NCI-H187 treated with DMSO at 0.1 percent for 48 hours (cell line): ENCODE results near the gene CCDC32.
"Not testable (repeated sequence)": the region's sequence is repeated elsewhere in the genome, so short reads cannot be mapped to it uniquely, and the experiment has no call there.

ENCODE experiments used
- DNase-seq: peaks from one replicate; lab custom pipeline; 2025; lab: John Stamatoyannopoulos, UW

The CCDC32 gene, protein sequence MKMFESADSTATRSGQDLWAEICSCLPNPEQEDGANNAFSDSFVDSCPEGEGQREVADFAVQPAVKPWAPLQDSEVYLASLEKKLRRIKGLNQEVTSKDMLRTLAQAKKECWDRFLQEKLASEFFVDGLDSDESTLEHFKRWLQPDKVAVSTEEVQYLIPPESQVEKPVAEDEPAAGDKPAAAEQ

DNA sequence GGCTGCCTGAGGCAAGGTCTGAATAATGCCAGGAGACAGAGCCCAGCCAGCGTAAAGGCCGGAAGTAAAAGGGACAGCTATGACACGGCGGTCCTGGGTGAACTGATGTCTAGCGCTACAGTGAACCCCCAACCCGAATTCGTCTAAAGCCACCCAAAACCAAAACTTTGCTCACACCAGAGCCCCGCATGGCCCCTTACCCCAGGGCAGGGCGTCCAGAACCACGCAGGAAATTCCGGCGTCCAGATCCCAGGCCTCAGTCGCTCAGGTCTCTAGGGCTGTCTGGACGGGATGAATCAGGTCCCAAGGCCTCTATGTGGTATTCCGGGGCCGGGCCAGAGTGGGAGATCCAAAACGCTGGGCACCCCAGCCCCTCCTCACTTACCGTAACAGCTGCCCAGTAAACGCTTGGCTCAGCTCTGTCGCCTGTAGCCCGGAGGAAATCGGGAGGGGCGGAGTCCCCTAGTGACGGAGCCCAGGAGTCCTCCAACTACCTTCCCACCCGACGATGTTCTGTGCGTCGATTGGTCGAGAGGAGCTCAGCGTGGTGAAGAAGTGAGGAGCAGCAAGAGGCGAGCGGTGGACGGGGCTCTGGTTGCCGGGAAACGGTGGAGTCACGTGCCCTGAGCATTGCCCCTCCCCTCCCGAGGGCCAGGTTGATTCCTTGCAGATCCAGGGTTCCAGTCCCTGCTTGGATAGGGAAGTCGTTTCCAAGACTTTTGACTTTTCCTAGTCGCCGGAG is at the start of gene CCDC32:
TSS of gene CCDC32 (minus strand) at position 452 of the 742 bp plus-strand sequence. CDS start 2,027 bp downstream, outside the sequence.
- peak; percentile 87 for DNase-seq

DNA sequence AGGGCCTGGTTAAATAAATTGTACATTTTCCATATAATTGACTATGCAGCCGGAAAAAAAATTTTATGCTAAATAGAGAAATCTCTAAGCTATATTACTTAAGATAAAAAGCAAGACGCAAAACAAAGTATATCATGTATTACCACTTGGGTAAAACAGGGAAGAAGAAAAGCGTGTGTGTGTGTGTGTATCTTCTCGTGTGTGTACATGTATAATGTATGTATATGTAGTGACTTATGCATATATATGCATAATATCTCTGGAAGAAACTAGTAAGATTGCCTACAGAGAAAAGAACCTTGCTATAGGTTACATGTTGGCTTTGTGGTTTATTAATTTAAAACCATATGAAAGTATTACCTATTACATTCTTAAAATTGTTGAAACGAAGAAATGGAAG is 48.2 kb upstream of the CCDC32 start:
- no peak for DNase-seq

GRCh38 chr15:40603935-40604334 is 39.1 kb upstream of the CCDC32 start:
- DNase-seq = no peak

DNA sequence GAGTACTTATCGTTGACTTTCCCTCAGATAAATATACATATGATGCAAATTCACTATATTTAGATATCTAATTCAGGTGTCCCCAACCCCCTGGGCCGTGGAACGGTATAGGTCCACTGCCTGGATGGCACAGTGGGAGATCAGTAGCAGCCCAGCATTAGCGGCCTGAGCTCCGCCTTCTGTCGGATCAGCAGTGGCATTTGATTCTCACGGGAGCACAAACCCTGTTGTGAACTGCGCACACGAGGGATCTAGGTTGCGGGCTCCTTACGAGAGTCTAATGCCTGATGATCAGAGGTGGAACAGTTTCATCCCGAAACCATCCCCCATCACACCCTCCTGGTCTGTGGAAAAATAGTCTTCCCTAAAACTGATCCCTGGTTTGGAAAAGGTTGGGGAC is 36.1 kb upstream of the CCDC32 start:
- DNase-seq = no peak

DNA sequence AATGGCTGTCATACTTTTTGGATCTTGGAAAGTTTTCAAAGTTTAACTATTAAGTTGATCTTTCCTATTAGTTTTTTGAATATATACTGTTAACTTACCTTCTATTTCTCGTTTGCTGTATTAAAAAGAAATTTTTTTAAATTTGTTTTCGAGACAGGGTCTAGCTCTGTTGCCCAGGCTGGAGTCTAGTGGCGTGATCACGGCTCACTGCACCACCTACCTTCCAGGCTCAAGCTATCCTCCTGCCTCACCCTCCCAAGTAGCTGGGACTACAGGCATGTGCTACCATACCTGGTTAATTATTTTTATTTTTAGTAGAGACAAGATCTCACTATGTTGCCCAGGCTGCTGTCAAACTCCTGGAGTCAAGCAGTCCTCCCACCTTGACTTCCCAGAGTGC is 33.8 kb upstream of the CCDC32 start:
- DNase-seq = no peak

GRCh38 chr15:40598126-40598525 is 33.3 kb upstream of the CCDC32 start:
- DNase-seq = no peak

DNA sequence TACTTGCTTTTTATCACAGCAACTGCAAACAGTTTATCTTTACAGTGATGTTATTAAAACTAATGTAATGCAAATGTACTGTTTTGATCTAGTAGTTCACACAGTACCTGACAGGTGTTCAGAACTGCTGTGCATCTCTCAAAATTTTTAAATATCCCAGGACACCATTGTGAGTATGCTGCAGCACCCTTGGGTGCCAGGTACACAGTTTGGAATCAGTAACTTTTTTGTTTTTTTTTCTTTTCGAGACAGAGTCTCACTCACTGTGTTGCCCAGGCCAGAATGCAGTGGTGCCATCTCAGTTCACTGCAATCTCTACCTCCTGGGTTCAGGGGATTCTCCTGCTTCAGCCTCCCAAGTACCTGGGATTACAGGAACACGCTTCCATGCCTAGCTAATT is 32.2 kb upstream of the CCDC32 start:
- DNase-seq = no peak

DNA sequence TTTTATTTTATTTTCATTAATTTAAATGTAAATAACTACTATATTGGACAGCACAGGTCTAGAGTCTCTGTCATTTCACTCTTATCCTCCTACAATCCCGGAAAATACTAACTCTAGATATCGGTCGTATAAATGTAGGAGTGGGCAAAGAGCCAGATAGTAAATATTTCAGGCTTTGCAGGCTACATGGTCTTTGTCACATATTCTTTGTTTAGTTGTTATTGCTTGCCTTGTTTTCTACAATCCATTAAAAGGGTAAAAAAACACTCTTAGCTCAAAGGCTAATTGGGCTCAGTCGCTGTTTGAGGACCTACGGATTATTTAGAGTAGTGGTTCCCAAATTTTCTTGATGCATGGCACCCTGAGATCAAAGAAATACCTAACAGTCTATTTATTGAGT is 30.9 kb upstream of the CCDC32 start:
- no peak for DNase-seq

DNA sequence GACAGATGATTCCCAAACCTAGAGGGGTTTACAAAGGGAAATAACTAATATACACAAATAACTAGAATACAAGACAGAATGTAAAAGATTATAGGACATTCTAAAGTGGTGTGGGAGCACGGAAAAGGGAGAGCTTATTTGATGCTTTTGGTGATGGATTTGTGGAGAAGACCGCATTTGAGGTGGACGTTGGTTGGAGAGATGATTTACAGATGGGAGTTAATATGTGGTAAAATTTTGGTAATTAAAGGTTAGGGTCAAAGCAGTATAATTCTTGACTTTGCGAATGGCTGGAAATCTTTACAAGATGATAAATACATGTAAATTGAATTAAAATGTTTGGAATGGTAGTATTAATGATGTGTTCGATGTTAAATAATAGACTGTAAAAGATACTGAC is 30.4 kb upstream of the CCDC32 start:
- no peak for DNase-seq

DNA sequence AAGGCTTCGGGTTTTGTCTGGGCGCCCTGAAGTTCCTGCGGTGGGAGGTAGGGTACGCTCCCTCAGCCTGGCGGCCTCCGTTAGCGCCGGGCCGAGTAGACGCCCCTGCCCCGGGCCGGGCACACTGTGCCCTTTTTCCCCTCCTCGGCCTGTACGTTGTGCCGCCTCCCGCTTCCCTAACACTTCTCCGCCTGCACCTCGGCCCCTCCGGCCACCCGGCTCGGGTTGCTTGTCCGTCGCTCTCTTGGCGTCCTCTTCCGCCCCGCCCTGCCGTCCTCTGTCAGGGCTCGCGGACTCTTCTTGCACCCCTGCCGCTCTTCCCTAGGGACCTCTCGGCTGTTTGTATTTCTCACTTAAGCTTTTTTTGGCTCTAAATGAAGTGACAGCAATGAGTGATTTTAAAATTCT is 29.6 kb upstream of the CCDC32 start:
- no peak for DNase-seq

GRCh38 chr15:40593588-40594428 is 29.0 kb upstream of the CCDC32 start, which contains the start of gene KNL1:
KNL1 (plus strand) TSS chr15:40594249; CDS start chr15:40602932, 8,683 bp downstream.
- peak; percentile 55 for DNase-seq

GRCh38 chr15:40593165-40593564 is 28.3 kb upstream of the CCDC32 start:
- DNase-seq = no peak

DNA sequence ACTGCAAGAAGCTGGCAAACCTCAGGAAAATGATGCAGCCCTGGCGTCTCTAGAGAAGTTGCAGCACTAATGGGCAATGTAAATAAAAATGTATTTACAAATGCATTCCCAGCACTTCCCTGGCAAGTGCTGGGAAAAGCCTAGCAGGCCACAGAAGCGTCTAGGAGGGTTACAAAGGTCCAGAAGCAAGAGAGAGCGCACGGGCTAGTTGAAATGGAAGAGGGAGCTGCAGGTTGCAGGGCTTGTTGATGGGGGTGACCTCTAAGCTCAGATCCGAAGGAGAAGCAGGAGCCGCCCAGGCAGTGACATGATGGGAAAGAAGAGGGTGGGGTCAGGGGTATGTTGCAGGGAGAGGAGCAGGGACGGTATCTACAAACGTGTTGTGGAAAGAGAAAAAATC is 26.5 kb upstream of the CCDC32 start:
- no peak for DNase-seq

DNA sequence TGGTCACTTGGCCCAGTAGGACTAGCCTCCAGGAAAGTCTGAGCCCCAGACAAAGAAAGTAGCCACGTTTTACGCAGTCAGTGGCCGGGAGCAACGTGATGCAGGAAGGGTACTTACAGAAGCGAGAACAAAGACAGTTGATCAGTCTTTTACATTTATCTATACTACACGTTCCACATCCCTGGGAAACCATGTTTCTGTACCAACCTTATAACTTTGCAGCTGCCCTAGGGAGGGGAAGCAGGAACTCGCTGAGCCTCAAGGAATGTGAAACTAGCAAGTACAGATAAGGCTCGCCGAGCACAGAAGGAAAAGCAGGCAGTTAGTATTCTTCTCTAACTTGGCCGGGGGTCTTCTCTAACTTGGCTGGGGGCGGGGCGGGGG is 25.8 kb upstream of the CCDC32 start:
- DNase-seq = no peak

GRCh38 chr15:40584191-40584590 is 19.3 kb upstream of the CCDC32 start:
- DNase-seq = no peak

DNA sequence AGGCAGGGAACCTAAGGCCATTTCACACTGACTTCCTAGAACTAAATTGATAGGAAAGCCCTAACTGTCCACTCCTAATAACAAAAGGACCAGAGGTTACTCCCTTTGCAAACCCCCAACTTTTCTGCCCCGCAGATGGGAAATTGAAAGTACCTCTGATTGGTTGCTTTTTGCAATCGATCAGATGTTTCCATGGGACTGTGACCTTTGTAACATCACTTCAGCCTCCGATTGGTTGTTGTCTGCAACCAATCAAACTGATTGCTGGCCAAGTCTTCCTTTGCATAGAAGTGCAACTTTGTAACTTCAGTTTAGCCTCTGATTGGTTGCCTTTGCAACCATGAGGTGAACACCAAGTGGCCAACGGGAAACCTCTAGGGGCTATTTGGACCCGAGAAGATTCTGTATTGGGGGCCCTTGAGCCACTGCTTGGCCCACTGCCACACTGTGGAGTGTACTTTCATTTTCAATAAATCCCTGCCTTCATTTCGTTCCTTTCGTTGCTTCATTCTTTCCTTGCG is 17.9 kb upstream of the CCDC32 start:
- DNase-seq = no peak

- not testable (repeated sequence) for DNase-seq
Observed at GRCh38 chr15:40581796-40582195, 17.0 kb upstream of the CCDC32 start.

DNA sequence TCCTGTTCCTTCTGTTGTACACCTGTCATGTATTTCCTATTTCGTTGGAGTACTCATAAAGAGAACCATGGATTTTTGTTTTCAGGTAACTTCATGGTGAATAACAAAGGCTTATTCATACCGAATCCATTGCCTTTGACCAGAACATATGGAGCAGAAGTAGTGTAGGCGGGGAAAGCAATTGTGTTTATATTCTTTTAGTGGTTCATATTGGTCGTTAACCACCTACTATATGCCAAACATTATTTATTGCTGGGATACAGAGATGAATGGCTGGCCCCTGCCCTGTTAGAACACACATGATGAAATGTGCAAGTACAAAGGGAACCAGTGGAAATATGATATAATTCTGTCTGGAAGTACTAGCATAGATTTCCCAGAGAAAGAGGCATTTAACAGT is 14.1 kb upstream of the CCDC32 start:
- DNase-seq = no peak

DNA sequence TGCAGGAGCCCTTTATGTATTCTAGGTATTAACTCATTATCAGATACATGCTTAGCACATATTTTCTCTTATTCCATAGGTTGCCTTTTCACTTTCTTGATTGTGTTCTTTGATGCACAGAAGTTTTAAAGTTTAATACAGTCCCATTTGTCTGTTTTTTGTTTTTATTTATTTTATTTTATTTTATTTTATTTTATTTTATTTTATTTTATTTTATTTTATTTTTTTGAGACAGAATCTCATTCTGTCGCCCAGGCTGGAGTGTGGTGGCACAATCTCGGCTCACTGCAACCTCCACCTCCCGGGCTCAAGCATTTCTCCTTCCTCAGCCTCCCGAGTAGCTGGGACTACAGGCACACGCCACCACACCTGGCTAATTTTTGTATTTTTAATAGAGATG is 12.1 kb upstream of the CCDC32 start:
- not testable (repeated sequence) for DNase-seq

GRCh38 chr15:40575113-40575512 is 10.3 kb upstream of the CCDC32 start:
- DNase-seq = no peak

GRCh38 chr15:40569129-40569953 is 4.5 kb upstream of the CCDC32 start, which contains the start of gene RPUSD2:
RPUSD2 (plus strand) TSS chr15:40569299; CDS start chr15:40569338, 39 bp downstream.
- DNase-seq = peak; percentile 30

GRCh38 chr15:40567111-40567510 is 2.3 kb upstream of the CCDC32 start:
- DNase-seq = no peak
